GM23338 (cell line): ENCODE results near the gene VGLL2. TPM values are rescaled to one million over a fixed set of nuclear protein-coding genes. Genes with fewer than 3 reads are reported as not detected.

Experiments used
- ATAC-seq: fragments of 200-7000 bp; cut with Tn5 transposase; 3 replicates; pipeline ENCODE4 v1.9.1; 2020
- DNase-seq: peaks from one replicate; pipeline ENCODE4 v3.0.0-alpha.2; 2015; ENCODE audit warnings: low spot score
- H2AFZ ChIP-seq: fragments of 200-600 bp; sonication (generic); 2 replicates; pipeline ENCODE4 v1.8.0; 2016; ENCODE audit warnings: antibody characterized with exemption, mild to moderate bottlenecking, moderate library complexity
- H3F3A ChIP-seq: fragments of 200-600 bp; sonication (generic); replicated peaks from 2 replicates; pipeline ENCODE4 v1.8.0; 2017; ENCODE audit warnings: antibody characterized with exemption, mixed run types, low read depth
- H3K27ac ChIP-seq: fragments of 200-600 bp; sonication (generic); 2 replicates; pipeline ENCODE4 v1.6.1; 2016; ENCODE audit warnings: low read depth
- H3K27me3 ChIP-seq: fragments of 200-600 bp; sonication (generic); 2 replicates; pipeline ENCODE4 v1.8.0; 2016; ENCODE audit warnings: mild to moderate bottlenecking, mixed run types, moderate library complexity; ENCODE audit not compliant: insufficient read depth
- H3K36me3 ChIP-seq: fragments of 200-600 bp; sonication (generic); 2 replicates; pipeline ENCODE4 v1.8.0; 2016; ENCODE audit warnings: mild to moderate bottlenecking; ENCODE audit not compliant: insufficient read depth
- H3K4me1 ChIP-seq: fragments of 200-600 bp; sonication (generic); 2 replicates; pipeline ENCODE4 v1.8.0; 2016; ENCODE audit warnings: mild to moderate bottlenecking, moderate library complexity; ENCODE audit not compliant: insufficient read depth
- H3K4me2 ChIP-seq: fragments of 200-600 bp; sonication (generic); 2 replicates; pipeline ENCODE4 v1.7.1; 2017; ENCODE audit warnings: mixed run types
- H3K4me3 ChIP-seq: fragments of 200-600 bp; sonication (generic); 2 replicates; pipeline ENCODE4 v1.6.1; 2016; ENCODE audit warnings: mixed run types
- H3K79me2 ChIP-seq: fragments of 200-600 bp; sonication (generic); replicated peaks from 2 replicates; pipeline ENCODE4 v1.8.0; 2017; ENCODE audit warnings: mild to moderate bottlenecking; ENCODE audit not compliant: insufficient read depth
- H3K9me2 ChIP-seq: fragments of 200-600 bp; sonication (generic); 2 replicates; pipeline ENCODE4 v1.8.0; 2017; ENCODE audit not compliant: insufficient read depth
- H4K20me1 ChIP-seq: fragments of 200-600 bp; sonication (generic); replicated peaks from 2 replicates; pipeline ENCODE4 v1.8.0; 2017; ENCODE audit warnings: mild to moderate bottlenecking; ENCODE audit not compliant: insufficient read depth
- H3K27ac Mint-ChIP-seq: 2 replicates; pipeline ENCODE4 v1.8.0; 2020; ENCODE audit warnings: inconsistent platforms, mild to moderate bottlenecking, moderate library complexity, mixed read lengths
- H3K27me3 Mint-ChIP-seq: 3 replicates; pipeline ENCODE4 v1.8.0; 2022; ENCODE audit warnings: low read depth, mild to moderate bottlenecking, moderate library complexity, mixed read lengths, inconsistent platforms; ENCODE audit not compliant: insufficient read depth, poor library complexity
- H3K36me3 Mint-ChIP-seq: 3 replicates; pipeline ENCODE4 v1.8.0; 2021; ENCODE audit warnings: low read depth, mild to moderate bottlenecking, inconsistent platforms, moderate library complexity, mixed read lengths
- H3K4me1 Mint-ChIP-seq: 3 replicates; pipeline ENCODE4 v1.8.0; 2020; ENCODE audit warnings: mild to moderate bottlenecking, inconsistent platforms, mixed read lengths
- H3K4me3 Mint-ChIP-seq: 3 replicates; pipeline ENCODE4 v1.8.0; 2021; ENCODE audit warnings: moderate library complexity, mild to moderate bottlenecking, inconsistent platforms, mixed read lengths
- H3K9me3 Mint-ChIP-seq: 3 replicates; pipeline ENCODE4 v1.8.0; 2020; ENCODE audit warnings: moderate library complexity, mild to moderate bottlenecking, inconsistent platforms, mixed read lengths
- CREB1 ChIP-seq: fragments of 250-450 bp; sonication (Bioruptor Pico); IDR thresholded peaks from 2 replicates; pipeline ENCODE4 v1.5.0; 2020; ENCODE audit warnings: low read depth, mild to moderate bottlenecking, moderate library complexity
- CTCF ChIP-seq, 2 experiments: fragments of 200-600 bp in 1 of 2; sonication (generic) in 1 of 2; conservative IDR thresholded peaks; 2 replicates each; pipeline versions ENCODE4 v1.5.1 to v1.6.1; 2016 to 2017; ENCODE audit warnings: antibody characterized with exemption in 2 of 2, low read depth in 2 of 2, mild to moderate bottlenecking in 2 of 2, moderate library complexity in 1 of 2
- ETS1 ChIP-seq: IDR thresholded peaks from 2 replicates; pipeline ENCODE4 v1.6.1; 2016; ENCODE audit warnings: antibody characterized with exemption
- EZH2 ChIP-seq: fragments of 200-600 bp; sonication (generic); IDR thresholded peaks from one replicate; pipeline ENCODE4 v1.8.0; 2017; ENCODE audit warnings: antibody characterized with exemption, mild to moderate bottlenecking, low read depth; ENCODE audit not compliant: unreplicated experiment
- EZH2phosphoT487 ChIP-seq: fragments of 200-600 bp; sonication (generic); IDR thresholded peaks from one replicate; pipeline ENCODE4 v1.8.1; 2018; ENCODE audit warnings: antibody characterized with exemption; ENCODE audit not compliant: unreplicated experiment
- JUNB ChIP-seq: IDR thresholded peaks from one replicate; pipeline ENCODE4 v1.6.1; 2016; ENCODE audit warnings: antibody characterized with exemption; ENCODE audit not compliant: unreplicated experiment
- NANOG ChIP-seq: IDR thresholded peaks from 2 replicates; pipeline ENCODE4 v1.6.1; 2016; ENCODE audit warnings: antibody characterized with exemption, borderline replicate concordance
- POLR2AphosphoS5 ChIP-seq: IDR thresholded peaks from 2 replicates; pipeline ENCODE4 v1.6.1; 2016; ENCODE audit warnings: antibody characterized with exemption, low read depth
- REST ChIP-seq: IDR thresholded peaks from one replicate; pipeline ENCODE4 v1.6.1; 2018; ENCODE audit warnings: antibody characterized with exemption; ENCODE audit not compliant: unreplicated experiment
- STAT1 ChIP-seq: IDR thresholded peaks from one replicate; pipeline ENCODE4 v1.6.1; 2016; ENCODE audit warnings: antibody characterized with exemption; ENCODE audit not compliant: unreplicated experiment
- ZNF114 ChIP-seq: fragments of 250-450 bp; sonication (Bioruptor Pico); IDR thresholded peaks from 2 replicates; pipeline ENCODE4 v1.5.0; 2020; ENCODE audit warnings: mild to moderate bottlenecking, moderate library complexity
- ZNF331 ChIP-seq: fragments of 250-450 bp; sonication (Bioruptor Pico); IDR thresholded peaks from 2 replicates; pipeline ENCODE4 v1.5.0; 2020; ENCODE audit warnings: low read depth, mild to moderate bottlenecking, moderate library complexity
- ZNF462 ChIP-seq: fragments of 250-450 bp; sonication (Bioruptor Pico); IDR thresholded peaks from 2 replicates; pipeline ENCODE4 v1.5.0; 2020; ENCODE audit warnings: mild to moderate bottlenecking, moderate library complexity
- polyA plus RNA-seq: library from polyadenylated mRNA; unstranded; fragments of >200 nt; fragmentation: Nextera tagmentation; extraction: Ambion mirVana; gene quantifications from 2 replicates; pipeline ENCODE4 v1.2.1, GENCODE V29; 2016
- total RNA-seq: library from RNA; depleted of rRNA; stranded (reverse); fragments of >200 nt; shearing (Covaris generic); gene quantifications from 2 replicates; pipeline ENCODE4 v1.2.3, GENCODE V29; 2014

Gene VGLL2
- total and polyA plus RNA-seq, 2 experiments from 2014 or later, result not detected

- Histone ChIP-seq H3K4me1 (no peaks in the 10 kb centered on the region), H2AFZ (no peak overlapping the region), H3K79me2 (no peaks in the 10 kb centered on the region), H3K4me3 (no peak overlapping the region), H3K36me3 (no peaks in the 10 kb centered on the region), H3K9me2 (0 out of 2 replicates have a peak, but pooled peaks cover 12% of the 10 kb centered on the region), H3K4me2 (no peak overlapping the region), H3K27me3 (no peaks in the 10 kb centered on the region), H4K20me1 (no peaks in the 10 kb centered on the region), H3F3A (no peaks in the 10 kb centered on the region), H3K27ac (no peak overlapping the region)
- H3K4me1 Mint-ChIP-seq, result peaks cover 3% of the 10 kb centered on the region; the same call in 1 of the 3 replicates
- H3K27ac Mint-ChIP-seq, result no peak overlapping the region
- DNase-seq (no peak), ATAC-seq (no peak)
- no peaks in the 10 kb centered on the region for H3K27me3 Mint-ChIP-seq
- no peak for TF ChIP-seq JUNB
- TF ChIP-seq STAT1, result no peak
- TF ChIP-seq NANOG, result no peak
- TF ChIP-seq ZNF462 (CRISPR knock-in tag), result no peak
- no peak for TF ChIP-seq ETS1
- TF ChIP-seq REST, result no peak
- TF ChIP-seq CREB1, result no peak
- TF ChIP-seq ZNF331 (CRISPR knock-in tag), result no peak
- TF ChIP-seq EZH2, result no peak
- no peak for TF ChIP-seq ZNF114 (CRISPR knock-in tag)
- no peak for TF ChIP-seq POLR2AphosphoS5
- no peak for TF ChIP-seq EZH2phosphoT487
- TF ChIP-seq CTCF (conservative IDR thresholded peaks at IDR 0.05; ENCODE audit: low read depth in 2 of 2), result no peak
- H3K4me3 Mint-ChIP-seq, result no peak overlapping the region
- no peaks in the 10 kb centered on the region; the same call in 2 of the 3 replicates for H3K9me3 Mint-ChIP-seq
- H3K36me3 Mint-ChIP-seq, result no peaks in the 10 kb centered on the region
These were observed 38.6 kb upstream of the VGLL2 start for GRCh38 chr6:117226778-117227177.
